Measurements from ENCODE around the gene TPH2. TPM values are rescaled to one million over a fixed set of nuclear protein-coding genes. Genes with fewer than 3 reads are reported as not detected.

The TPH2 gene
- total RNA-seq (2012; rRNA removed) = not detected in 2 replicates

GRCh38 chr12:71938728-71939385 lies at the start of gene TPH2:
Gene TPH2, plus strand, starts transcription at chr12:71938845. Its CDS starts 142 bp downstream, at chr12:71938987.
- no peaks in the 10 kb centered on the region for H3K36me3 ChIP-seq (ENCODE audit: insufficient read depth, low read length)
- no peaks in the 10 kb centered on the region for H3K9me3 ChIP-seq (replicated peaks; ENCODE audit: low read length)
- no peaks in the 10 kb centered on the region for H3K4me1 ChIP-seq (ENCODE audit: control insufficient read depth, insufficient read depth, low read length)
- H3K9ac ChIP-seq (ENCODE audit: low read depth, low read length) = no peak within 1 kb of the TSS
- no peak within 1 kb of the TSS for H3K4me2 ChIP-seq (ENCODE audit: low read length)
- peaks cover 21% of the 10 kb centered on the region for H3K27me3 ChIP-seq (ENCODE audit: control insufficient read depth, insufficient read depth, low read length)
- H3K4me3 ChIP-seq (ENCODE audit: low read length) = no peak within 1 kb of the TSS

GRCh38 chr12:71890475-71890874 lies 48.2 kb upstream of the TPH2 start:
- Histone ChIP-seq H3K4me3 (ENCODE audit: low read length) (no peak overlapping the region), H3K36me3 (ENCODE audit: insufficient read depth, low read length) (peaks cover 20% of the 10 kb centered on the region), H3K4me2 (ENCODE audit: low read length) (no peak overlapping the region), H3K9ac (ENCODE audit: low read depth, low read length) (no peak overlapping the region), H3K9me3 (replicated peaks; ENCODE audit: low read length) (no peaks in the 10 kb centered on the region), H3K27me3 (ENCODE audit: control insufficient read depth, insufficient read depth, low read length) (no peaks in the 10 kb centered on the region), H3K4me1 (ENCODE audit: control insufficient read depth, insufficient read depth, low read length) (no peaks in the 10 kb centered on the region)

GRCh38 chr12:71892059-71892458 lies 46.6 kb upstream of the TPH2 start:
- Histone ChIP-seq H3K4me3 (ENCODE audit: low read length) (no peak overlapping the region), H3K9me3 (replicated peaks; ENCODE audit: low read length) (no peaks in the 10 kb centered on the region), H3K4me1 (ENCODE audit: control insufficient read depth, insufficient read depth, low read length) (no peaks in the 10 kb centered on the region), H3K27me3 (ENCODE audit: control insufficient read depth, insufficient read depth, low read length) (no peaks in the 10 kb centered on the region), H3K4me2 (ENCODE audit: low read length) (no peak overlapping the region), H3K36me3 (ENCODE audit: insufficient read depth, low read length) (peaks cover 20% of the 10 kb centered on the region), H3K9ac (ENCODE audit: low read depth, low read length) (no peak overlapping the region)

- Histone ChIP-seq H3K36me3 (ENCODE audit: insufficient read depth, low read length) (peaks cover 18% of the 10 kb centered on the region), H3K9ac (ENCODE audit: low read depth, low read length) (no peak overlapping the region), H3K27me3 (ENCODE audit: control insufficient read depth, insufficient read depth, low read length) (no peaks in the 10 kb centered on the region), H3K4me3 (ENCODE audit: low read length) (no peak overlapping the region), H3K4me1 (ENCODE audit: control insufficient read depth, insufficient read depth, low read length) (no peaks in the 10 kb centered on the region), H3K9me3 (replicated peaks; ENCODE audit: low read length) (no peaks in the 10 kb centered on the region), H3K4me2 (ENCODE audit: low read length) (no peak overlapping the region)
Measured at GRCh38 chr12:71896205-71896882, 42.3 kb upstream of the TPH2 start.

GRCh38 chr12:71900091-71900490 lies 38.6 kb upstream of the TPH2 start:
- no peaks in the 10 kb centered on the region for H3K9me3 ChIP-seq (replicated peaks; ENCODE audit: low read length)
- no peak overlapping the region for H3K9ac ChIP-seq (ENCODE audit: low read depth, low read length)
- H3K27me3 ChIP-seq (ENCODE audit: control insufficient read depth, insufficient read depth, low read length) = no peaks in the 10 kb centered on the region
- H3K4me1 ChIP-seq (ENCODE audit: control insufficient read depth, insufficient read depth, low read length) = no peaks in the 10 kb centered on the region
- no peak overlapping the region for H3K4me2 ChIP-seq (ENCODE audit: low read length)
- H3K4me3 ChIP-seq (ENCODE audit: low read length) = no peak overlapping the region
- H3K36me3 ChIP-seq (ENCODE audit: insufficient read depth, low read length) = peaks cover 16% of the 10 kb centered on the region

GRCh38 chr12:71904629-71905028 lies 34.0 kb upstream of the TPH2 start:
- Histone ChIP-seq H3K4me3 (ENCODE audit: low read length) (no peak overlapping the region), H3K4me2 (ENCODE audit: low read length) (no peak overlapping the region), H3K36me3 (ENCODE audit: insufficient read depth, low read length) (peaks cover 20% of the 10 kb centered on the region)

GRCh38 chr12:71935594-71935993 lies 3.1 kb upstream of the TPH2 start:
- Histone ChIP-seq H3K4me3 (ENCODE audit: low read length) (no peak overlapping the region), H3K9me3 (replicated peaks; ENCODE audit: low read length) (no peaks in the 10 kb centered on the region), H3K36me3 (ENCODE audit: insufficient read depth, low read length) (no peaks in the 10 kb centered on the region), H3K4me2 (ENCODE audit: low read length) (no peak overlapping the region), H3K4me1 (ENCODE audit: control insufficient read depth, insufficient read depth, low read length) (no peaks in the 10 kb centered on the region), H3K9ac (ENCODE audit: low read depth, low read length) (no peak overlapping the region), H3K27me3 (ENCODE audit: control insufficient read depth, insufficient read depth, low read length) (peaks cover 11% of the 10 kb centered on the region)

More at GRCh38 chr12:71904629-71905028, 34.0 kb upstream of the TPH2 start:
- Histone ChIP-seq H3K9me3 (replicated peaks; ENCODE audit: low read length) (no peaks in the 10 kb centered on the region), H3K4me1 (ENCODE audit: control insufficient read depth, insufficient read depth, low read length) (no peaks in the 10 kb centered on the region), H3K27me3 (ENCODE audit: control insufficient read depth, insufficient read depth, low read length) (no peaks in the 10 kb centered on the region), H3K9ac (ENCODE audit: low read depth, low read length) (no peak overlapping the region)

- Histone ChIP-seq H3K36me3 (ENCODE audit: insufficient read depth, low read length) (no peaks in the 10 kb centered on the region), H3K4me2 (ENCODE audit: low read length) (no peak overlapping the region), H3K4me1 (ENCODE audit: control insufficient read depth, insufficient read depth, low read length) (no peaks in the 10 kb centered on the region), H3K9ac (ENCODE audit: low read depth, low read length) (no peak overlapping the region), H3K27me3 (ENCODE audit: control insufficient read depth, insufficient read depth, low read length) (peaks cover 27% of the 10 kb centered on the region), H3K9me3 (replicated peaks; ENCODE audit: low read length) (no peaks in the 10 kb centered on the region), H3K4me3 (ENCODE audit: low read length) (no peak overlapping the region)
Measured at GRCh38 chr12:71940068-71940467, 1.4 kb downstream of the TPH2 start.

GRCh38 chr12:71941174-71941573 lies 2.5 kb downstream of the TPH2 start:
- Histone ChIP-seq H3K36me3 (ENCODE audit: insufficient read depth, low read length) (no peaks in the 10 kb centered on the region), H3K9me3 (replicated peaks; ENCODE audit: low read length) (no peaks in the 10 kb centered on the region), H3K4me2 (ENCODE audit: low read length) (no peak overlapping the region), H3K4me1 (ENCODE audit: control insufficient read depth, insufficient read depth, low read length) (no peaks in the 10 kb centered on the region), H3K9ac (ENCODE audit: low read depth, low read length) (no peak overlapping the region), H3K4me3 (ENCODE audit: low read length) (no peak overlapping the region), H3K27me3 (ENCODE audit: control insufficient read depth, insufficient read depth, low read length) (peaks cover 27% of the 10 kb centered on the region)

- Histone ChIP-seq H3K9me3 (replicated peaks; ENCODE audit: low read length) (no peaks in the 10 kb centered on the region), H3K36me3 (ENCODE audit: insufficient read depth, low read length) (no peaks in the 10 kb centered on the region), H3K4me2 (ENCODE audit: low read length) (no peak overlapping the region), H3K4me1 (ENCODE audit: control insufficient read depth, insufficient read depth, low read length) (no peaks in the 10 kb centered on the region), H3K4me3 (ENCODE audit: low read length) (no peak overlapping the region), H3K9ac (ENCODE audit: low read depth, low read length) (no peak overlapping the region), H3K27me3 (ENCODE audit: control insufficient read depth, insufficient read depth, low read length) (peaks cover 25% of the 10 kb centered on the region)
Measured at GRCh38 chr12:71942259-71942658, 3.6 kb downstream of the TPH2 start.

- H3K4me3 ChIP-seq (ENCODE audit: low read length) = no peak overlapping the region
- no peak overlapping the region for H3K4me2 ChIP-seq (ENCODE audit: low read length)
- H3K36me3 ChIP-seq (ENCODE audit: insufficient read depth, low read length) = no peaks in the 10 kb centered on the region
- peaks cover 21% of the 10 kb centered on the region for H3K27me3 ChIP-seq (ENCODE audit: control insufficient read depth, insufficient read depth, low read length)
- no peaks in the 10 kb centered on the region for H3K9me3 ChIP-seq (replicated peaks; ENCODE audit: low read length)
- peaks cover 4% of the 10 kb centered on the region for H3K4me1 ChIP-seq (ENCODE audit: control insufficient read depth, insufficient read depth, low read length)
- no peak overlapping the region for H3K9ac ChIP-seq (ENCODE audit: low read depth, low read length)
Measured at GRCh38 chr12:71942703-71943102, 4.1 kb downstream of the TPH2 start.

GRCh38 chr12:71945121-71945520 lies 6.5 kb downstream of the TPH2 start:
- Histone ChIP-seq H3K9ac (ENCODE audit: low read depth, low read length) (no peak overlapping the region), H3K9me3 (replicated peaks; ENCODE audit: low read length) (no peaks in the 10 kb centered on the region), H3K4me3 (ENCODE audit: low read length) (no peak overlapping the region), H3K27me3 (ENCODE audit: control insufficient read depth, insufficient read depth, low read length) (peaks cover 19% of the 10 kb centered on the region), H3K4me1 (ENCODE audit: control insufficient read depth, insufficient read depth, low read length) (peaks cover 5% of the 10 kb centered on the region), H3K4me2 (ENCODE audit: low read length) (no peak overlapping the region), H3K36me3 (ENCODE audit: insufficient read depth, low read length) (no peaks in the 10 kb centered on the region)
